PC-3 (cell line): ENCODE data around the gene MACROD2. TPM values are rescaled to one million over a fixed set of nuclear protein-coding genes. Genes with fewer than 3 reads are reported as not detected.
A peak's percentile ranks its signal among the peaks of the same experiment; 100 is the strongest.

Experiments
- ATAC-seq: fragments of 200-7000 bp; cut with Tn5 transposase; 2 replicates; pipeline ENCODE4 v1.9.1; 2020; ENCODE audit warnings: mild to moderate bottlenecking, moderate library complexity
- BruUV-seq: library from RNA; stranded (reverse); fragments of 400-500 nt; replicated peaks from 2 replicates; lab custom pipeline; 2021; lab: Mats Ljungman, UMichigan
- CTCF ChIA-PET: fragments of 300-600 bp; sonication (Branson Sonifier 250); formaldehyde crosslinking; loops from one replicate; lab custom pipeline; 2022; ENCODE audit warnings: antibody characterized with exemption; lab: Charles Lee
- POLR2A ChIA-PET: fragments of 300-600 bp; sonication (Branson Sonifier 250); formaldehyde crosslinking; loops from one replicate; lab custom pipeline; 2022; ENCODE audit warnings: antibody characterized with exemption; ENCODE audit not compliant: unreplicated experiment; lab: Charles Lee
- DNase-seq: peaks from one replicate; pipeline ENCODE4 v3.0.0-alpha.2; 2015
- H2AFZ ChIP-seq: fragments of 300-600 bp; sonication (generic); 2 replicates; pipeline ENCODE4 v1.6.0; 2016; ENCODE audit warnings: antibody characterized with exemption, low read length
- H3F3A ChIP-seq: fragments of 300-600 bp; sonication (generic); one replicate; pipeline ENCODE4 v1.6.0; 2017; ENCODE audit warnings: antibody characterized with exemption, low read length, control low read depth, mild to moderate bottlenecking; ENCODE audit not compliant: unreplicated experiment
- H3K27ac ChIP-seq: fragments of 300-600 bp; sonication (generic); 2 replicates; pipeline ENCODE4 v1.5.1; 2016; ENCODE audit warnings: mild to moderate bottlenecking, low read length
- H3K27me3 ChIP-seq: fragments of 300-600 bp; sonication (generic); 2 replicates; pipeline ENCODE4 v1.6.1; 2016; ENCODE audit warnings: low read length, mixed read lengths
- H3K36me3 ChIP-seq: fragments of 300-600 bp; sonication (generic); 2 replicates; pipeline ENCODE4 v1.6.1; 2016; ENCODE audit warnings: low read depth, mixed run types, low read length, mixed read lengths
- H3K4me1 ChIP-seq: fragments of 300-600 bp; sonication (generic); 2 replicates; pipeline ENCODE4 v1.5.1; 2016; ENCODE audit warnings: low read length; ENCODE audit not compliant: insufficient read depth
- H3K4me2 ChIP-seq: fragments of 300-600 bp; sonication (generic); 2 replicates; pipeline ENCODE4 v1.6.0; 2016; ENCODE audit warnings: low read length
- H3K4me3 ChIP-seq: fragments of 300-600 bp; sonication (generic); 2 replicates; pipeline ENCODE4 v1.5.1; 2016; ENCODE audit warnings: mild to moderate bottlenecking, low read length, mixed read lengths
- H3K79me2 ChIP-seq: fragments of 300-600 bp; sonication (generic); 2 replicates; pipeline ENCODE4 v1.6.1; 2017; ENCODE audit warnings: low read length, mixed read lengths
- H3K9ac ChIP-seq: fragments of 300-600 bp; sonication (generic); 2 replicates; pipeline ENCODE4 v1.6.0; 2016; ENCODE audit warnings: mild to moderate bottlenecking, low read length
- H3K9me2 ChIP-seq: fragments of 300-600 bp; sonication (generic); replicated peaks from 2 replicates; pipeline ENCODE4 v1.6.1; 2016; ENCODE audit warnings: mixed run types, low read length, mixed read lengths
- H3K9me3 ChIP-seq: fragments of 300-600 bp; sonication (generic); 2 replicates; pipeline ENCODE4 v1.6.1; 2016; ENCODE audit warnings: low read length, mixed read lengths
- H4K20me1 ChIP-seq: fragments of 300-600 bp; sonication (generic); 2 replicates; pipeline ENCODE4 v1.6.1; 2016; ENCODE audit warnings: low read length, mixed read lengths
- CTCF ChIP-seq: fragments of 300-600 bp; sonication (generic); conservative IDR thresholded peaks from 2 replicates; pipeline ENCODE4 v1.5.1; 2017; ENCODE audit warnings: antibody characterized with exemption, low read depth, mild to moderate bottlenecking, low read length
- EZH2 ChIP-seq: fragments of 300-600 bp; sonication (generic); IDR thresholded peaks from one replicate; pipeline ENCODE4 v1.6.1; 2017; ENCODE audit warnings: antibody characterized with exemption, mild to moderate bottlenecking, low read length; ENCODE audit not compliant: unreplicated experiment
- EZH2phosphoT487 ChIP-seq: fragments of 300-600 bp; sonication (generic); IDR thresholded peaks from 2 replicates; pipeline ENCODE4 v1.6.1; 2018; ENCODE audit warnings: mild to moderate bottlenecking, antibody characterized with exemption, low read length, borderline replicate concordance
- intact Hi-C: fragments of 100-400 bp; cut with micrococcal nuclease; formaldehyde crosslinking; loops from 2 replicates; pipeline ENCODE4 v1.9.0; 2023
- total RNA-seq: library from RNA; depleted of rRNA; stranded (reverse); fragments of >200 nt; gene quantifications from 2 replicates; pipeline ENCODE4 v1.2.3, GENCODE V29; 2014

The MACROD2 gene
- total RNA-seq, 1 experiment from 2014 or later = 3.1 TPM

GRCh38 chr20:14497004-14497403, 501.7 kb downstream of the MACROD2 start:
- Histone ChIP-seq H3K4me1 (no peaks in the 10 kb centered on the region), H2AFZ (no peak overlapping the region), H3K79me2 (no peaks in the 10 kb centered on the region), H3K27ac (no peak overlapping the region), H4K20me1 (no peaks in the 10 kb centered on the region), H3F3A (no peaks in the 10 kb centered on the region), H3K9ac (no peak overlapping the region), H3K27me3 (no peaks in the 10 kb centered on the region), H3K9me2 (no peaks in the 10 kb centered on the region), H3K36me3 (no peaks in the 10 kb centered on the region), H3K9me3 (no peaks in the 10 kb centered on the region), H3K4me3 (no peak overlapping the region), H3K4me2 (no peak overlapping the region)
- TF ChIP-seq CTCF (no peak), EZH2 (no peak)
- no TSS peak for BruUV-seq
- CTCF ChIA-PET = no interaction called here
- POLR2A ChIA-PET = no interaction called here
- peak; percentile 22 for DNase-seq
- intact Hi-C loops = no loop called here
- no peak for ATAC-seq

GRCh38 chr20:14498772-14499171, 503.5 kb downstream of the MACROD2 start:
- no peaks in the 10 kb centered on the region for H3K4me1 ChIP-seq
- no peaks in the 10 kb centered on the region for H3K79me2 ChIP-seq
- ChIA-PET CTCF (no interaction called here), POLR2A (no interaction called here)
- no peaks in the 10 kb centered on the region for H3K36me3 ChIP-seq
- no peak overlapping the region for H3K27ac ChIP-seq
- H3K9ac ChIP-seq = no peak overlapping the region
- H3K9me2 ChIP-seq = no peaks in the 10 kb centered on the region
- intact Hi-C loops = no loop called here
- no peak overlapping the region for H3K4me2 ChIP-seq
- no peak overlapping the region for H2AFZ ChIP-seq
- ATAC-seq = no peak
- DNase-seq = no peak
- no peaks in the 10 kb centered on the region for H3F3A ChIP-seq
- no peaks in the 10 kb centered on the region for H4K20me1 ChIP-seq
- no TSS peak for BruUV-seq
- no peak overlapping the region for H3K4me3 ChIP-seq
- no peaks in the 10 kb centered on the region for H3K9me3 ChIP-seq
- no peaks in the 10 kb centered on the region for H3K27me3 ChIP-seq
- TF ChIP-seq EZH2phosphoT487 (no peak), CTCF (no peak), EZH2 (no peak)

GRCh38 chr20:14505476-14505875, 510.2 kb downstream of the MACROD2 start:
- no TSS peak for BruUV-seq
- Histone ChIP-seq H3K9me3 (no peaks in the 10 kb centered on the region), H3K9ac (no peak overlapping the region), H3F3A (no peaks in the 10 kb centered on the region), H3K27ac (no peak overlapping the region), H3K9me2 (no peaks in the 10 kb centered on the region), H3K27me3 (no peaks in the 10 kb centered on the region), H4K20me1 (no peaks in the 10 kb centered on the region), H3K79me2 (no peaks in the 10 kb centered on the region), H3K4me1 (no peaks in the 10 kb centered on the region), H3K4me3 (no peak overlapping the region), H3K4me2 (no peak overlapping the region), H3K36me3 (no peaks in the 10 kb centered on the region), H2AFZ (no peak overlapping the region)
- no peak for TF ChIP-seq EZH2
- TF ChIP-seq CTCF = no peak
- no peak for TF ChIP-seq EZH2phosphoT487
- POLR2A ChIA-PET = no interaction called here
- DNase-seq = no peak
- CTCF ChIA-PET = no interaction called here
- intact Hi-C loops = no loop called here
- ATAC-seq = no peak
